ENCODE measurements around the gene MFAP3. TPM values are rescaled to one million over a fixed set of nuclear protein-coding genes. Genes with fewer than 3 reads are reported as not detected.

MFAP3 gene
- polyA plus RNA-seq, 2 of the 4 experiments (the other 2 are of a cell fraction) = 25.1 to 38.9 TPM

DNA sequence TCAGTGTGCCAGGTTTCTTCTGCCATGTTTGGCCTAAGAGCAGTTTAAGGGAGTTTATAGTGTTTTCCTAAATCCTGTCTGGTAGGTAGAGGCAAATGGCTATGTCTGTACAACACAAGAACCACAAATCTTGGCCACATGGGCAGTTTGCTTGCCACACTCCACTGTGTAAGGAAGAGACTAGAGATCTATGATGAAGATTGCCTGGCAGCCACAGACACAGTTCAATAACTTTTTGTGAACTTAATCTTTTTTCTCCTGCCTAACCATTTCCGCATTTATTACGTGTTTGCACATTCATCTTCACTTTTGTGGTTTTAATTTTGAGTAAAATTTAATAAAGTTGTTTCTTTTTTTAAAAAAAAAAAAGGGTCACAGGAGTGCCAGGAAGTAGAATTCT lies 5.8 kb downstream of the MFAP3 start (continued):
- TF ChIP-seq, protein P1, sequence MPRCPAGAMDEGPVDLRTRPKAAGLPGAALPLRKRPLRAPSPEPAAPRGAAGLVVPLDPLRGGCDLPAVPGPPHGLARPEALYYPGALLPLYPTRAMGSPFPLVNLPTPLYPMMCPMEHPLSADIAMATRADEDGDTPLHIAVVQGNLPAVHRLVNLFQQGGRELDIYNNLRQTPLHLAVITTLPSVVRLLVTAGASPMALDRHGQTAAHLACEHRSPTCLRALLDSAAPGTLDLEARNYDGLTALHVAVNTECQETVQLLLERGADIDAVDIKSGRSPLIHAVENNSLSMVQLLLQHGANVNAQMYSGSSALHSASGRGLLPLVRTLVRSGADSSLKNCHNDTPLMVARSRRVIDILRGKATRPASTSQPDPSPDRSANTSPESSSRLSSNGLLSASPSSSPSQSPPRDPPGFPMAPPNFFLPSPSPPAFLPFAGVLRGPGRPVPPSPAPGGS (IDR thresholded peaks at IDR 0.05) = no peak
- TF ChIP-seq CEBPB (IDR thresholded peaks at IDR 0.05) = no peak
- no peak for TF ChIP-seq RFX5 (IDR thresholded peaks at IDR 0.05)
- TF ChIP-seq SREBF2 (IDR thresholded peaks at IDR 0.05) = no peak
- TF ChIP-seq, protein P2, sequence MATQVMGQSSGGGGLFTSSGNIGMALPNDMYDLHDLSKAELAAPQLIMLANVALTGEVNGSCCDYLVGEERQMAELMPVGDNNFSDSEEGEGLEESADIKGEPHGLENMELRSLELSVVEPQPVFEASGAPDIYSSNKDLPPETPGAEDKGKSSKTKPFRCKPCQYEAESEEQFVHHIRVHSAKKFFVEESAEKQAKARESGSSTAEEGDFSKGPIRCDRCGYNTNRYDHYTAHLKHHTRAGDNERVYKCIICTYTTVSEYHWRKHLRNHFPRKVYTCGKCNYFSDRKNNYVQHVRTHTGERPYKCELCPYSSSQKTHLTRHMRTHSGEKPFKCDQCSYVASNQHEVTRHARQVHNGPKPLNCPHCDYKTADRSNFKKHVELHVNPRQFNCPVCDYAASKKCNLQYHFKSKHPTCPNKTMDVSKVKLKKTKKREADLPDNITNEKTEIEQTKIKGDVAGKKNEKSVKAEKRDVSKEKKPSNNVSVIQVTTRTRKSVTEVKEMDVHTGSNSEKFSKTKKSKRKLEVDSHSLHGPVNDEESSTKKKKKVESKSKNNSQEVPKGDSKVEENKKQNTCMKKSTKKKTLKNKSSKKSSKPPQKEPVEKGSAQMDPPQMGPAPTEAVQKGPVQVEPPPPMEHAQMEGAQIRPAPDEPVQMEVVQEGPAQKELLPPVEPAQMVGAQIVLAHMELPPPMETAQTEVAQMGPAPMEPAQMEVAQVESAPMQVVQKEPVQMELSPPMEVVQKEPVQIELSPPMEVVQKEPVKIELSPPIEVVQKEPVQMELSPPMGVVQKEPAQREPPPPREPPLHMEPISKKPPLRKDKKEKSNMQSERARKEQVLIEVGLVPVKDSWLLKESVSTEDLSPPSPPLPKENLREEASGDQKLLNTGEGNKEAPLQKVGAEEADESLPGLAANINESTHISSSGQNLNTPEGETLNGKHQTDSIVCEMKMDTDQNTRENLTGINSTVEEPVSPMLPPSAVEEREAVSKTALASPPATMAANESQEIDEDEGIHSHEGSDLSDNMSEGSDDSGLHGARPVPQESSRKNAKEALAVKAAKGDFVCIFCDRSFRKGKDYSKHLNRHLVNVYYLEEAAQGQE (IDR thresholded peaks at IDR 0.05) = no peak

GRCh38 chr5:154046486-154046885 lies 7.7 kb downstream of the MFAP3 start:
- POLR2A ChIA-PET = no interaction called here
- DNase-seq (ENCODE audit: low read depth in 1 of 2, low spot score in 1 of 2) = no peak
- Histone ChIP-seq H3K4me2 (no peak overlapping the region), H3K4me1 (no peaks in the 10 kb centered on the region), H3K4me3 (no peak overlapping the region), H3K27ac (no peak overlapping the region), H3K9me3 (no peaks in the 10 kb centered on the region)
- CTCF ChIA-PET = interaction anchor here (1.2 to 2.8 kb wide), 2 partner anchors 26 to 82 kb away, joined by 3 to 5 read pairs; no protein-coding TSS in a partner anchor
- WGBS (ENCODE audit: missing lambda C conversion rate) = 91% methylated on average over 7 of the region's 7 CpGs
- FAIRE-seq = no peak
- ATAC-seq = no peak
- TF ChIP-seq CHD4 (IDR thresholded peaks at IDR 0.05; ENCODE audit: borderline replicate concordance) (no peak), FOSL2 (IDR thresholded peaks at IDR 0.05) (no peak), FOSL2 (CRISPR knock-in tag; IDR thresholded peaks at IDR 0.05) (no peak), CHD2 (IDR thresholded peaks at IDR 0.05; ENCODE audit: low read length, partially characterized antibody) (no peak), ZFP36 (IDR thresholded peaks at IDR 0.05; ENCODE audit: borderline replicate concordance, partially characterized antibody) (no peak), POLR2AphosphoS2 (conservative IDR thresholded peaks at IDR 0.05; ENCODE audit: low read length) (no peak)

DNA sequence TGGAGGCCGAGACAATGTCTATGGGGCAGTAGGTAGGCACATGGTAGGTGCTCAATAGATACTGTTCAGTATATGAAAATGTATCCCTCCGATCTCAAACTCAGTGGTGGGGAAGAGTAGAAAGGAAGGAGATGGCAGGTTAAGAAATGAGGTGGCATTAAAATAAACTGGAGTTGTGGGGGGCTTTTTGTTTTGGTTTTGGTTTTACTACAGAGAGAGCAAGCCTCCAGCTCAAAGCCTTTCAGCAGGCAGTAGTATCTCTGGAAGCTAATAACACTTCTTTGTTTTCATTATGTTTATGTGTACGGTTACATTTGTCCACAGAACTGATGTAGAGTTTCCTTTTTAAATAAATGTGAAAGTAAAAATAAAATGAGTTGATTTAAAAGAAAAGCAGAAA lies 8.6 kb downstream of the MFAP3 start:
- H3K4me2 ChIP-seq = no peak overlapping the region
- no peaks in the 10 kb centered on the region for H3K9me3 ChIP-seq
- FAIRE-seq (no peak), ATAC-seq (no peak), DNase-seq (ENCODE audit: low read depth in 1 of 2, low spot score in 1 of 2) (no peak)
- WGBS (ENCODE audit: missing lambda C conversion rate) = 96% methylated on average over 3 of the region's 3 CpGs
- no peaks in the 10 kb centered on the region for H3K4me1 ChIP-seq
- POLR2A ChIA-PET = interaction anchor here (0.6 kb wide), 1 partner anchor 12 kb away, joined by 4 read pairs; no protein-coding TSS in a partner anchor
- no peak overlapping the region for H3K4me3 ChIP-seq
- no peak overlapping the region for H3K27ac ChIP-seq
- TF ChIP-seq TFCP2L1 (CRISPR knock-in tag; IDR thresholded peaks at IDR 0.05) (no peak), NFE2L2 (conservative IDR thresholded peaks at IDR 0.05; ENCODE audit: low read length) (no peak), HEYL (CRISPR knock-in tag; IDR thresholded peaks at IDR 0.05) (no peak), ATOH8 (CRISPR knock-in tag; IDR thresholded peaks at IDR 0.05; ENCODE audit: low read depth) (no peak), FOSB (CRISPR knock-in tag; IDR thresholded peaks at IDR 0.05) (no peak), HOXA7 (CRISPR knock-in tag; IDR thresholded peaks at IDR 0.05) (no peak), KDM5A (IDR thresholded peaks at IDR 0.05) (no peak)
- CTCF ChIA-PET = interaction anchor here (1.2 to 2.8 kb wide), 2 partner anchors 25 to 83 kb away, joined by 3 to 5 read pairs; no protein-coding TSS in a partner anchor
